Measurements from ENCODE around the gene ADI1.
"Not testable (repeated sequence)": the region's sequence is repeated elsewhere in the genome, so short reads cannot be mapped to it uniquely, and the experiment has no call there.

ADI1 gene

DNA sequence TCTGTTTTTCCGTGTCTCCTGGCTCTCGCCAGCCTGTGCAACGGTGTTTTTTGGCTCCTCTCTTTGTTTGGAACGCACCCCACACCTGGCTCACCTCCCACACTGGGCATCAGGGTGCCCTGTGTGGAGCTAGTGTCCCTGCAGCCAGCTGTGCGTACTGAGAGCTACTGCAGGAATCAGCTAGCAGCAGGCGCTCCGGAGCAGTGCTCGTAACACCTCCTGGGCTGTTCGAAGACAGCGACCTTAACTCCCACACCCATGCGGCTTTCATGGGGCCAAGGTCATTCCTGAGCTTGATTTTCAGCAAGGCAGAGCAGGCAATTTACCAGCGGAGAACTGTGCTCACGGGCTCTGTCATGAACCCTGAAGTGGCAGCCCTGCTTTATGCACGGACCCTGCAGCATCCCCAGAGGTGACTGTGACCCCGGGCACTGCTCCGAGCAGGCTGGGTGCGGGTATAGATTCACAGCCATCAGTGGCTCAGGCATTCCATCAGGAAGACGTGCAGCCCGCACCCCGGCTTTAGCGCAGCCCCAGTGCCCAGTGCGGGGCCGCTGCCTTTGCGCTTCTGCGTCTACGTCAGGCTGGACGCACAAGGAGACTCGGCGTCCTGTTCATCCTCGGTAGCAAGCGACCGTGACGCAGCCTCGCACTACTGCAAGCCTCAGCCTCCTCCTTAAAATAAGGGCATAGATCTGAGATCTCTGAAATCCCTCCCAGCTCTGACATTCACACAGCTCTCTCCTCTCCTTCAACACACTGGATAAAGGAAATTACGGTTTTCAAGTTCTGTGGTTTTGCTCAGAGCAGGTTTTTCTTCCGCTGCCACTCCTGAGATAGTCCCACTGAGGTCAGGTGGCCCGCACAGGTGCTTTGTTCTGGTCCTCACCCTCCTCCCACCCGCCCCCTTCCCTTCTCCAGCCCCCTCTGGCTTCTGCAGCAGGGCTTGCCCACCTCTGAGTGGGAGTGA lies 58.2 kb downstream of the ADI1 start:
- H3K4me3 ChIP-seq (ENCODE audit: low read depth, low read length), result no peak overlapping the region
- no peaks in the 10 kb centered on the region for H3K27me3 ChIP-seq (ENCODE audit: control insufficient read depth, insufficient read depth, low read length)
- no peaks in the 10 kb centered on the region for H3K9me3 ChIP-seq (ENCODE audit: control insufficient read depth, insufficient read depth, low read depth, low read length)
- peaks cover 25% of the 10 kb centered on the region for H3K36me3 ChIP-seq (ENCODE audit: control insufficient read depth, insufficient read depth, low read length)
- H3K9ac ChIP-seq (ENCODE audit: low read length), result no peak overlapping the region
- H3K4me1 ChIP-seq (ENCODE audit: control insufficient read depth, insufficient read depth, low read length), result peaks cover 5% of the 10 kb centered on the region; the same call in 1 of the 2 replicates
- H3K27ac ChIP-seq (ENCODE audit: low read depth, low read length), result no peak overlapping the region

DNA sequence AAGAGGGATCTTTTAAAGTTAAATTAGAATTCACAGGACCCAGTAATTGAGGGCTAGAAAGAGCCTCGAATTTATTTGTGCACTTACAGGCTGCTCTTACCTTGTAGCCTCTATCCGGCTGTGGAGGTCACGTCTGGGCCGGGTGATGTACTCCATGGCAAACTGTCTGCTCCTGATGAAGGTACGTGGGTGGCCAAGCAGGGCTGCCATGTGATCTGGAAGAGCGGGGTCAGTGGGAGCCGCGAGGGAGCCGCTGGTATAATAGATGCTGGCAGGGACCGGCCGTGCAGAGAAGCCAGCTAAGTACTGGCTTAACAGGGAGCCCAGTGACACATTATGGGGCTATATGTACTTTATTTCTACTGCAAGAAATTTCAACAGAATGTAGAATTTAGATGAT lies 59.2 kb downstream of the ADI1 start:
- H3K9me3 ChIP-seq (ENCODE audit: control insufficient read depth, insufficient read depth, low read depth, low read length), result no peaks in the 10 kb centered on the region
- peaks cover 29% of the 10 kb centered on the region for H3K36me3 ChIP-seq (ENCODE audit: control insufficient read depth, insufficient read depth, low read length)
- no peak overlapping the region for H3K4me3 ChIP-seq (ENCODE audit: low read depth, low read length)
- H3K27me3 ChIP-seq (ENCODE audit: control insufficient read depth, insufficient read depth, low read length), result no peaks in the 10 kb centered on the region
- H3K9ac ChIP-seq (ENCODE audit: low read length), result no peak overlapping the region
- H3K4me1 ChIP-seq (ENCODE audit: control insufficient read depth, insufficient read depth, low read length), result peaks cover 5% of the 10 kb centered on the region; the same call in 1 of the 2 replicates
- no peak overlapping the region for H3K27ac ChIP-seq (ENCODE audit: low read depth, low read length)

DNA sequence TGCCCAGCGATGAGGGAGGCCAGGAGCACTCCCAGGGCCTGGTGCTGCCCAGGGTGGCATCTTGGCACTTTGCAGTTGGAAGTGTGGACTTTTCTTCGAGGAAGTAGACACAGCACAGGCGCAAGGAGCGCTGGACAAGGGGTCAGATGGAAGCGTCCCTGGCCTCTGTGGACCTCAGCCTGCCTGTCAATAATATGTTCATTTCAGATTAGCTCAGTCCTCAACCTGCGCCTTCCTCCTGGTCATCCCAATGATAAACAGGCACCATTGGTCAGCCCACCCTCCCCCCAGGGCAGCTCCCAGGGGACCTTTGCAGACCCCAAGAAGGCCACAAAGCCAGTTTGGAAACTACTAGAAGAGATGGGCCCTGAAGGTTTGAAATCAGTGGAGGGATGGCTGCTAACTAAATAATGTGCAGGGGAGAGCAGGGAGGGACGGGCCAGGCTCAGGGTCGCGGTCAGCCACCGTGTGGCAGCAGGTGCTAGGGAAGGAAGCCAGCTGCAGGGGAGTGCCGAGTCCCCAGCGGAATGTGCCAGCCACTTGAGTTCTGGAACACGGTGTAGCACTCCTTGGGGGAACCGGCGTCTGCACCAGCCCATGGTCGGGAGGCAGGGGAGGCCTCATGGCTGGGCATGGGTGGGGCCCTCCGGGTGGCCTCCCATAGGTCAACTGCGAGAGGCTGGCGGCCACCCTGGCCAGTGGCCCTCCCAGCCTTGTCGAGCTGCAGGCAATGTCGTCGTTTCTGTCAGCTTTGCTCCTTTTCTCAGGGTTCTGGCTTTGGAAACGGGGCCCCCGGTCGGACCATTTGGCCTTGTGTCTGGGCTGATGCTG lies 59.9 kb downstream of the ADI1 start:
- Histone ChIP-seq H3K27ac (ENCODE audit: low read depth, low read length) (no peak overlapping the region), H3K9ac (ENCODE audit: low read length) (no peak overlapping the region), H3K9me3 (ENCODE audit: control insufficient read depth, insufficient read depth, low read depth, low read length) (no peaks in the 10 kb centered on the region), H3K4me3 (ENCODE audit: low read depth, low read length) (no peak overlapping the region), H3K36me3 (ENCODE audit: control insufficient read depth, insufficient read depth, low read length) (peaks cover 29% of the 10 kb centered on the region), H3K4me1 (ENCODE audit: control insufficient read depth, insufficient read depth, low read length) (peaks cover 5% of the 10 kb centered on the region; the same call in 1 of the 2 replicates), H3K27me3 (ENCODE audit: control insufficient read depth, insufficient read depth, low read length) (no peaks in the 10 kb centered on the region)

DNA sequence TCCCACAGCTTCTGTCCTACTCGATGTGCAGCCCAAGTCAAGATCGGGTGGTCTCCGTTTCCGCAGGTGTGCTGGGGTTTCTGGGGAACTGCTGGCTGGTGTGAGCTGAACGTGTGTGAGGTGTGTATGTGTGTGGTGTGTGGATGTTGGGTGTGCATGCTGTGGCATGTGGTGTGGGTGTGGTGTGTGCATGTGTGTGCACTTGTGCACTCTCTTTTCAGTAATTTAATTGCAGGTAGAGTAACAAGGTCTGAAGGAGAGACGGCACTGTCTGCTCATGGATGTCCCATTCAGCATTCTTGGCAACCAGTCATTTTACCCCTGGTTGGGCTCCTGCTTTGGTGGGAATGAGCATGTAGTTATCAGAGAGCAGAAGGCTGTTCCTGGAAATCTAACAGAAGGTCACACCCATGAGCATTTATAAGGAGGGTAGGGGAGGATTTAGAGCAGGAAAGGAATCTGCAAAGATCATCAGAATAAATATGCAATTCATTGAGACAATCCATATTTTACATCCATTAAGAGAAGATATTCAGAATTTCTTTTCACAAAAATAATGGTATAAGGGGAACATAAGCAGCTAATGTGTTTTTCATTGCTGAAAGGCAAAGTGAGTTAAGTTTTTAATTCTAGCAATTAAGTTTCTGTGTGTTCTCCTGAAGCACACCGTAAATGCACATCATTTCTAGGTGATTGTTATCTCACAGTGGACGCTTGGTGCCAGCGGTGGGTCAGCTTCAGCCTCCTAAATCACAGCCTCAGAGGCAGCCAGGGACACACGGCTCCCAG lies 60.7 kb downstream of the ADI1 start:
- Histone ChIP-seq H3K27ac (ENCODE audit: low read depth, low read length) (no peak overlapping the region), H3K36me3 (ENCODE audit: control insufficient read depth, insufficient read depth, low read length) (peaks cover 29% of the 10 kb centered on the region), H3K27me3 (ENCODE audit: control insufficient read depth, insufficient read depth, low read length) (no peaks in the 10 kb centered on the region), H3K4me3 (ENCODE audit: low read depth, low read length) (no peak overlapping the region), H3K9ac (ENCODE audit: low read length) (no peak overlapping the region), H3K9me3 (ENCODE audit: control insufficient read depth, insufficient read depth, low read depth, low read length) (no peaks in the 10 kb centered on the region), H3K4me1 (ENCODE audit: control insufficient read depth, insufficient read depth, low read length) (peaks cover 5% of the 10 kb centered on the region; the same call in 1 of the 2 replicates)

DNA sequence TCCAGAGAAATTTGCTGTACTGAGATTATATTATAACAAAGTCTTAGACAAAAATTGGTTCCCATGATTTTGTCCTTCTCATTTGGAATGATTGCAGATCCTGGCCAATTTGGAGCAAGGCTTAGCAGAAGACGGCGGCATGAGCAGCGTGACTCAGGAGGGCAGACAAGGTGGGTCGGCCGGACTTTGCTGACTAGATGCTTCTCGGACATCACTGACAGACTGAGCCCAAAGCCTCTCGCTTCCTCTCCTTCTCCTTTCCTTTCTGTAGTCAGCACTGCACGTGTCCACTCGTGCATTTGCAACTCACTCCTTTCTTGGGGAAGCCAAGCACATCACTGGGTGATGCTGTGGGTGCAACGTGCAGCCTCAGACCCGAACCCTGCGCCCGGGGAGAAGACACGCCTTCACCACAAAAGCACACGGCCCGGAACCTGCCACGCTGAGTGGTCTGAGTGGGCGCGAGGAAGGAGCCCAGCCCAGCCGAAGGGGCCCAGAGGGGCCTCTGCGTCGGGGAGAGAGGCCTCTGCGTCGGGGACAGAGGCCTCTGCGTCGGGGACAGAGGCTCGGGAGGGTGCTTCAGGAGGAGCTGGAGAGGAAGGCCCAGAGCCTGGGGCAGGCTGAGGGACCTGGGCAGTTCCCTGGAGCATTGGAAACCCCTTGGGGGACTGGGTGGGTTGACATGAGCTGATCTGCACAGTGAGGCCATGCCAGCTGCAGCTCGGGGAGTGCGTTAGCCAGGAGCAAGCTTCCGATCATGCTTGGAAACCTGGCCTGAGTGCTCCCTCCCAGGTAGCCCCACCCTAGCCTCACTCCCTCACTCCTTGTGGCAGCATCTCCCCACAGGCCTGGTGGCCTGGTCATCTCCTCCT lies 61.6 kb downstream of the ADI1 start:
- no peaks in the 10 kb centered on the region for H3K27me3 ChIP-seq (ENCODE audit: control insufficient read depth, insufficient read depth, low read length)
- H3K9ac ChIP-seq (ENCODE audit: low read length), result no peak overlapping the region
- no peaks in the 10 kb centered on the region for H3K9me3 ChIP-seq (ENCODE audit: control insufficient read depth, insufficient read depth, low read depth, low read length)
- H3K4me1 ChIP-seq (ENCODE audit: control insufficient read depth, insufficient read depth, low read length), result peaks cover 5% of the 10 kb centered on the region; the same call in 1 of the 2 replicates
- H3K4me3 ChIP-seq (ENCODE audit: low read depth, low read length), result no peak overlapping the region
- H3K36me3 ChIP-seq (ENCODE audit: control insufficient read depth, insufficient read depth, low read length), result peaks cover 31% of the 10 kb centered on the region
- no peak overlapping the region for H3K27ac ChIP-seq (ENCODE audit: low read depth, low read length)

DNA sequence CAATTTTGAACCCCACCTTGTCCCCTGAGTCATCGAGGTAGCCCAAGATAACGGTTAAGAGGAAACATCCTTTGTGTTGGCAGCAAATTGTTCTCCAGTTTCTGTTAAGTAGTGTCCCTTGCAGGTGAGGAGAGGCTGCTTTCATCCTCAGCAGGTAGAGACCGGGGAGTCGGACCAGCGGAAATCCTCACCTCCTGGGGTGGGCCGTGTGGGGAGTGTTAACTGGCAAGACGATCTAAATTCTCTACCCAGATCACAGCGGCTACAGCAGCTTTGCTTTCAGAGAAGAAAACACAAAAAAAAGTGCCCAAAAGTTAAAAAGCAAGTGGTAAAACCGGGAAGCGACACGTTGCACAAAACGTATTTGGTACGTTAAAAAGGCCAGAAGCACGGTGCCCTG lies 63.2 kb downstream of the ADI1 start:
- Histone ChIP-seq H3K9me3 (ENCODE audit: control insufficient read depth, insufficient read depth, low read depth, low read length) (no peaks in the 10 kb centered on the region), H3K27ac (ENCODE audit: low read depth, low read length) (no peak overlapping the region), H3K36me3 (ENCODE audit: control insufficient read depth, insufficient read depth, low read length) (peaks cover 31% of the 10 kb centered on the region), H3K4me1 (ENCODE audit: control insufficient read depth, insufficient read depth, low read length) (no peaks in the 10 kb centered on the region), H3K4me3 (ENCODE audit: low read depth, low read length) (no peak overlapping the region), H3K9ac (ENCODE audit: low read length) (no peak overlapping the region), H3K27me3 (ENCODE audit: control insufficient read depth, insufficient read depth, low read length) (no peaks in the 10 kb centered on the region)

DNA sequence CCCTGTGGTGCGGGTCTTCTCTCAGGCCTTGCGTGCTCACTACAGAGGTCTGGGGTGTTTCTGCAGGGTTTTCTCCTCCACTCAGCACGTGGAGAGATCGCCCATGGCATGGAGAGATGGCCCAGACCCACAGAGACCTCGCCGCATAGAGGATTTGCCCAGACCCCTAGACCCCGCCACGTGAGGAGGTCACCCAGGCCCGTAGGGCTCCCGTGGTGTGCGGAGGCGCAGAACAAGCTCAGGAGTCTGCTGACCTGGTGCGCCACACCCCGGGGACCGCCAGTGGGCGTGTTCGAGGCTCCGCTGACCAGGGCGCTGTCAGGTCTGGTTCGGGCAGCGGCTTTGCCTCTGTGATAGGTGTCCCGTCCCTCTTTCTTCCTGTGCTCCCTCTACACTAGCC lies 64.5 kb downstream of the ADI1 start:
- H3K36me3 ChIP-seq (ENCODE audit: control insufficient read depth, insufficient read depth, low read length), result peaks cover 37% of the 10 kb centered on the region
- H3K9ac ChIP-seq (ENCODE audit: low read length), result no peak overlapping the region
- no peak overlapping the region for H3K4me3 ChIP-seq (ENCODE audit: low read depth, low read length)
- no peaks in the 10 kb centered on the region for H3K4me1 ChIP-seq (ENCODE audit: control insufficient read depth, insufficient read depth, low read length)
- H3K27ac ChIP-seq (ENCODE audit: low read depth, low read length), result no peak overlapping the region
- no peaks in the 10 kb centered on the region for H3K9me3 ChIP-seq (ENCODE audit: control insufficient read depth, insufficient read depth, low read depth, low read length)
- H3K27me3 ChIP-seq (ENCODE audit: control insufficient read depth, insufficient read depth, low read length), result no peaks in the 10 kb centered on the region

DNA sequence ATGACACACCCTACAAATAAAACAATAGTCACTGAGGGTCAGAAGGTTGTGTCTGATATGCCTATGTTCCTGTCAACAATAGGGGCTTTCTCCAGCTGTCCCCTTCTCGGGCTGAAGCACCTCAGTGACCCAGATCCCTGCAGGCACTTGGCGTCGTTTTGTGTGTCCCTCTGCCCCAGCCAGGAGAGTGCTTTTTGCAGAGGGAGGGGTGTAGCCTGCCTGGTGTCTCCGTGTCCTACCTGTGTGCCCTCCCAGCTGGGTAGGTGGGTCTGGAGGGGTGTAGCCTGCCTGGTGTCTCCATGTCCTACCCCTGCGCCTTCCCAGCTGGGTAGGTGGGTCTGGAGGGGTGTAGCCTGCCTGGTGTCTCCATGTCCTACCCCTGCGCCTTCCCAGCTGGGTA lies 65.3 kb downstream of the ADI1 start:
- H3K27me3 ChIP-seq (ENCODE audit: control insufficient read depth, insufficient read depth, low read length); H3K4me1 ChIP-seq (ENCODE audit: control insufficient read depth, insufficient read depth, low read length); H3K9ac ChIP-seq (ENCODE audit: low read length); H3K9me3 ChIP-seq (ENCODE audit: control insufficient read depth, insufficient read depth, low read depth, low read length); H3K4me3 ChIP-seq (ENCODE audit: low read depth, low read length); H3K27ac ChIP-seq (ENCODE audit: low read depth, low read length): not testable (repeated sequence)
- H3K36me3 ChIP-seq (ENCODE audit: control insufficient read depth, insufficient read depth, low read length), result peaks cover 45% of the 10 kb centered on the region

DNA sequence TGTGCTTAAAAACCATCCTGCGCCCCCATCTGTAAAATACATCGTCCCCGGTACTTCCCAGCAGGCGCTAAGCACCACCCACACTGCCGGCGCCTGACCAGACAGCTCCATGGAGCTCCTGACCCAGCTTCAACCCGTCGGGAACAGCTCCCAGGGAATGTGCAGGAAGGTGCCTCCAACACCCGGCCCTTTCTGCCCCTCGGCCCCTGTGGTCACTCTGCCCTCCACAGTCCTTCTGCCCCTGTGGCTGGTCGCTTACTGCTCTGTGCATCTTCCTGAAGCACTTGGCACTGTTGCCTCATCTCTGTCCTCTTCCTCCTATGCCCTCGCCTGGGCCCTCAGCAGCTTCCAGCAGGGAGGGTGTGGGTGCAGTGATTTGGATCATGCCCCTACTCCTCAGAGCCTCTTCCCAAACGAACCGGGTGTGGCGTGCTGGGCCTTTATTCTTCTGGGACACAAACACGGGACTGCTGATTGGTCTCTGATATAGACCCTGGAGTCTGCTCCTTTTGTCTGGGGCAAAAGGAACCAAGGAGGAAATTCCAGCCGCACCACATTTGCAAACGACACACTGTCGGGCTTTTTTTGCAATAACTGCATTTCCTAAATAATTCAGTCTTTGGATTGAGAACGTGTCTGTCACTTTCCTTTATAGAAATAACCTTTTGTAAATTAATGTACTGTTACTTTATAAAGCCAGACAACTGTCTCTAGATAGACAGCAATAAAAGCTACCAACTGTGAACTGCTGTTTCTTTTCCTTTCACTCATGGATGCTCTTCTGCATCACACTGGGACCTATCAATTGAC lies 65.9 kb downstream of the ADI1 start:
- peaks cover 2% of the 10 kb centered on the region; the same call in 1 of the 2 replicates for H3K4me1 ChIP-seq (ENCODE audit: control insufficient read depth, insufficient read depth, low read length)
- H3K36me3 ChIP-seq (ENCODE audit: control insufficient read depth, insufficient read depth, low read length), result peaks cover 44% of the 10 kb centered on the region
- no peaks in the 10 kb centered on the region for H3K27me3 ChIP-seq (ENCODE audit: control insufficient read depth, insufficient read depth, low read length)
- no peak overlapping the region for H3K4me3 ChIP-seq (ENCODE audit: low read depth, low read length)
- H3K9ac ChIP-seq (ENCODE audit: low read length), result no peak overlapping the region
- no peaks in the 10 kb centered on the region for H3K9me3 ChIP-seq (ENCODE audit: control insufficient read depth, insufficient read depth, low read depth, low read length)
- no peak overlapping the region for H3K27ac ChIP-seq (ENCODE audit: low read depth, low read length)

Measured in HUES6 (cell line).